Myocyte (in vitro differentiated cells): ENCODE data around the gene MAT1A. TPM values are rescaled to one million over a fixed set of nuclear protein-coding genes. Genes with fewer than 3 reads are reported as not detected.
"Not testable (repeated sequence)": the region's sequence is repeated elsewhere in the genome, so short reads cannot be mapped to it uniquely, and the experiment has no call there.

Source experiments
- DNase-seq: peaks from one replicate; pipeline ENCODE4 v3.0.0-alpha.2; 2012; ENCODE audit warnings: low read depth
- polyA plus RNA-seq: library from polyadenylated mRNA; unstranded; fragments of >200 nt; gene quantifications from one replicate; pipeline ENCODE4 v1.2.1, GENCODE V29; 2012; ENCODE audit warnings: missing spikeins
- total RNA-seq: library from RNA; depleted of rRNA; stranded (reverse); fragments of >200 nt; gene quantifications from 2 replicates; pipeline ENCODE4 v1.2.3, GENCODE V29; 2014

Gene MAT1A
- total RNA-seq: 0.11 TPM in 1 of 2 replicates, not detected in the other
- polyA plus RNA-seq: 0.06 TPM

DNA sequence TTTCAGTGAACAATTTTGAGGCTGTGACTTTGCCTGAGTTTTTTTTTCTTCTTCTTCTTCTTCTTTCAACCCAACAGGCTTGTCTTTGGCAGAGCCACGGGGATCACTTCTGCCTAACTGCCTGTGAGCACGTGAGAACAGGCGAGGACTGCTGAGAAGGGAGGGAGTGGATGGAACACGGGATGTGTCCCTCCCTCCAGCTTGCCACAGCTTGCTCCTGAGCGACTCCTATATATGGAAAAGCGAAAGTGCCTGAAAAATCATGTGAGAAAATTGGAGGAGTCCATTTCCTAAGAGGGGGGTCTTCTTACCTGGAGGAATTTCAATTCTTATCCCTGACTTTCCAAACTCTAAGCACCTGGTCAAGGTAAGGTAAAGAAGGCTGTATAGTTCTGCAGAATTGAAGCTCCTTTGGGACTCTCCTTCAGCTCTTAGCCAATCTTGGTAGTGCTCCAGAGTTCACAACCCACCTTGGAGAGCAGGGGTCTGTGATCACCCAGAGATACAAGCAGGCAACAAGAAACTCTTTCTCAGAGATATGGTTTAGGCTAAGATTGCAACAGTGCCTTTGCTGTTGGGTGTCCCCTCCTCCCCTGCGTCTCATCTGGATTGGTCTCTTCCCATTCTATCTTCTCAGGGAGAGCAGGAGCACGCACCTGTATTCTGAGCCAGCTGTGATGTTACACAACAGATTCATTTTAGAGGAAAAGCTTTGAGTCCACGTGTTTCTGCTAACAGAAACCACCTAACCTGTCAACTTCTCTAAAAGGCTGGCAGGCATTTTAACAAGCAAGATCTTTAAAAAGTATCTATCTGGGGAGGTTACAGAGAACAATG, at the start of gene MAT1A:
MAT1A (minus strand) TSS at position 208 of the 837 bp plus-strand sequence. CDS start 235 bp downstream, outside the sequence.
- peak; percentile 18 for DNase-seq

DNA sequence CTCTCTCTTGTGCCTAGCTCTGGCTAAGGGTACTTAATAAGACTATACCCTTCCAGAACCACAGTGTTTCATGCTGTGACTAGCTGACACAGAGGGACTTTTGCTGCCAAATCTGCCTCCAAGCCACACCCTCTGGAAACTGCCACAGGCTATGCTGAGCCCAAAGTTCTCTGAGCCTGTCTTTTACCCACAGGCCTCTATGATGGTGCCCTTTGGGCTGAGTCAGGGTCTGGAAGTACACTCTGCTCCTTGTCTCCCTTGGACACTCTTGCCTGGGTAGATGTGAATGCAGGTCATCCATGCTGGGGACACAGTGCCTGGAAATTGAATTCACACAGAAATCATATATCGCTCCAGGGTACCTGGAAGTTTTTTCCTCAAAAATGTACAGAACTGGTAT, 44.5 kb upstream of the MAT1A start:
- DNase-seq: no peak

DNA sequence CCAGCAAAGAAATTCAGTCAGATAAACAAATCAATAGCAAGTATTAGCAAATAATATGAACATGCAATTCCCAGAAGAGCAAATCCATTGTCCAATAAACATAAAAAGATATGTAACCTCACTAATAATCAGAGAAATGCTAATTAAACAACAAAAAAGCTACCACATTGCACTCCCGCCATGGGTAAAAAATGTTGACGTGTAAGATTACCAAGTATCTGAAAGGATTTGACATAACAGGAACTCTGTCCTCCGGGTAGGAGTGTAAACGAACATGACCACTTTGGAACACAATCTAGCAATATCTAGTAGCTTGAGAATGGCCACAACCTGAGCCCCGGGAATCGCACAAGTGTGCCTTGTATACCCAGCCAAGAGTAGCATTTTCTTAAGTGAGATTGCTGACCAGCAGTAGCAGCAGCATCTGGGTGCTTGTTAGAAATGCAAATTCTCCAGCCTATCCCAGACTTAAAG, 35.5 kb upstream of the MAT1A start:
- DNase-seq: no peak

DNA sequence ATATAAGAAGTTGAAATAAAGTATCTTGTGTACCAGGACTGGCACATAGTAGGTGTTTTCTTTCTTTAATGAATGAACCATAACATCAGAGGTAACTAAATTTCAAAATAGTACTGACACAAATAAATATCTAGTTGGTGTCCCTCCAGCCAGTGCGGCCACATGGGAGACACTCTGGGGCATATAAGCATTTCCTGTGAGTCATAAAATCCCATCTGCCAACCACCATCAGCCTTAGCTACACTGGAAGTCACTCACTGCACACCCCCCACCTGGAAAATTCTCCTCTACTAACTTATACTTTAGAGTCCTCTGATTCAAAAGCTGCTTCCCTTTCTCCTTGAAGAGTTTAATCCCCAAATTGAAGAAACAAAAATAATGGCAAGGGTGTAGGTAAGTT, 34.6 kb upstream of the MAT1A start:
- DNase-seq: peak; percentile 39

DNA sequence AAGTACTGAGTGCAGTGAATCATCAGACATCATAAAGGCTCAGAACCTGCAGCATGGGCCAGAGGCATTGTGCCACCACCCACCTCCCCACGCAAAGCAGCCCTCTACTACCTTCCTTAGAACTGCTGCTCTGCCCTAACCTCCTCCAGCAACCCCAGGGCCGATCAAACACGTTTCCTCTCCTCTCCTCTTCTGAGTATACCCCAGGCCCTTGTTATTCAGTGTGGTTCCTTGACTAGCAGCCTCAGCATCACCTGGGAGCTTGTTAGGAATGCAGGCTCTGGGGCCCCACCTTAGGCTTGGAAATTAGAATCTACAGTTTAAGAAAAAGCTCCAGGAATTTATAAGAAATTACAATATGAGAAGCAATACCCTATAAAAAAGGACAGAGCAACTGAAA, 33.9 kb upstream of the MAT1A start:
- DNase-seq: no peak

DNA sequence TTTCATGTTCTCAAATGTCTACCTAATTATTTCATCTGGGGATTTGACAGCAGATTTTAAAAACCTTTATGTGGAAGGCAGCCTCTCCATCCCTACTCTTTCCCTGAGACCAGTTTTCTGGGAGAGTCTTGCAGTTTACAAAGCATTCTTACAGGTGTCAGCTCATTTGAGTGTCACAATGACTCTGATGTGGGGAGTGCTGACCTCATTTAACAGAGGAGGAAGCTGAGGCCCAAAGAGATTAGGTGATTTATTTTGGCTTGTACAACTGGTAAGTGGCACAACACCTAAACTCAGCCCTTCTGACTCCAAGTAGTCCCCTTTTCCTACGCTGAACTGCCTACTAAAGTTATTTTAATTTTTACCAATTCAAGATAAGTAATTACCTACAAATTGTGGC, 33.3 kb upstream of the MAT1A start:
- DNase-seq: no peak

DNA sequence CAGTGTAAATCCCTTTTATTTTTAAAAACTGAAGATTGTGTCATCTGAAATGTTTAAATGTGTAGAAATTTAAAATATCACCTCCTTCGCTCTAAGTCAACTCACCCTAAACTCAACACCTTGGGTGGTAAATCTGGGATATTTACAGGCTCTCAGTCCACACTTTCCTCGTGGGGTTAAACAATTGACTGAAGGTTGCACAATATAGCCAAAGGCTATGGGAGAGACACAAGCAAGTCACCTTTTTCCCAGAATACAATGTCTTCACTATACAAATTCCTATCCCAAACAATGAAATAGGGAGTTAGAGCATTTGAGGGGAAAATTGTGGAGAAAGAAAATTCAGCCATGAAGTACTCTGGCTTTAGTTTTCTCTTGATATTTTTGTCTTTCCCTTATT, 32.7 kb upstream of the MAT1A start:
- DNase-seq: no peak

DNA sequence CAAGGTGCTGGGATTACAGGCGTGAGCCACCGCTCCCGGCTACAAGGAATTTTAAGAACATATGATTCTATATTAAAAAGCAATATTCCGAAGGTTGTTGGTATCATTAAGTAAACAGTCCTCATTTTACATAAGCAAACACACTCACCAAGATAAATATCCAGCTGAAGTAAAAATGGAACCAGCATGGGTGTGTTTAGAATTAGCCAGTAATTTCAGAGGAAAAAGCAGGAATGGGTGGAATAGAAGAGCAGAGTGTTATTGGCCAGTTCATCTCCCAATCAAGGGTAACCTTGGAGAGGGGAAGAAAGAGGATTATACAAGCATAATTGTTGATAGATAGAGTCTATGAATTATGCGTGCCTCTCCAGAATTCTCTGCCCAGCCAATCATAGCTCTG, 31.7 kb upstream of the MAT1A start:
- DNase-seq: no peak

DNA sequence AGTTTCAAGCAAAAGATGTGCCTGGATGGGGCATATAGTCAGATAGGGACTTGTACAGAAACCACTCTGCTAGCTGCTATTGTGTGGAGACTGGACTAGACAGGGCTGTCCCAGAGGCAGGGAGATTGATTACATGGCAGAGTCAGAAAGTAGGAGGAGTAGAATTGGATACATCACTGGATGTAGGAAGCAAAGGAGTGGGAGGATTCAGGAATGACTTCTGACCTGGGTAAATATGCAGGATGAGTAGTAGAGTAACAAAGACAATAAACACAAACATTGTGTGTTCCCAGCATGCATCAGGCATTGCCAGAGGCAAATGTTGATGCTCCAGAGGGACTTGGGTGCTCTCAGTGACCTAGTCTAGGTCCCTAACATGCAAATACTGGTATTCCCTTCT, 30.9 kb upstream of the MAT1A start:
- DNase-seq: no peak

DNA sequence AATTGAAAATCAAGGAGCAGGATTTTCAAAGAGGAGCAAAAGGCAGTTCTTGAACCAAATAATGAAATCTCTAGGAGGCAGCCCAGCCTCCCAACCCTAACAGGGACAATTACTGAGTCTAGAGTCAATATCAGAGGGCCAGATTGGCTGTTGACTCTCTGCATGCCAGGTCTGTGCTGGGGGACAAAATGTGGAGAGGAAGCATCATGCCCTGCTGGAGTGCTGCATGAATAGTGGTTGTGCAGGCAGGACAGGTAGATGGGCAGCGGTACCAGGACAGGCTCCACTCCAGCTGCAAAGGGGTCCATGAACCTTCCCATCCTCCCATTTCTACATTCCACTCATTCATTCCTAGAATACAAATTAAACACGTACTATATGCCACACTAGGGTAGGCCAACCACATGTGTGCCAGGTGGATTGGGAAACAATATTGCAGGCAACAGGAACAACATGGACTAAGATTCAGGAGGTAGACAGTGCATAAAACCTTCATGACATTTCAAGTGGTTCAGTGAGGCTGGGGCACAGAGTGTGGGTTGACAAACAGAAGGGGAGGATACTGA, 30.4 kb upstream of the MAT1A start:
- DNase-seq: no peak

DNA sequence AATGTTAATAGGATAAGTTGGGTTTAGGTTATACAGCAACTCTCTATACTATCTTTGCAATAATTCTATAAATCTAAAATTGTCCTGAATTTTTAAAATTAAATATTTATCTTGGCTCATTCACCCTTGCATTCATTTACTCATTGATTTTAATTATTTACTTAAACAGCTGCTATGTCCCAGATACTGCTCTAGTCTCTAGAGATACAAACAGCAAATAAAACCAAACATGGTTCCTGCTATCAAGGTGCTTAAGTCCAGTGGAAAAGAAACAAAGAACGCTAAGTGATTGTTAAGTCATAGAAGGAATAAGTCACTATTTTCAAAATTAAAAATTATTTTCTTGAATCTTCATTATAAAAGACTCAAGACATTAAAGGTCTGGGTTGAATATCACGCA, 29.9 kb upstream of the MAT1A start:
- DNase-seq: no peak

DNA sequence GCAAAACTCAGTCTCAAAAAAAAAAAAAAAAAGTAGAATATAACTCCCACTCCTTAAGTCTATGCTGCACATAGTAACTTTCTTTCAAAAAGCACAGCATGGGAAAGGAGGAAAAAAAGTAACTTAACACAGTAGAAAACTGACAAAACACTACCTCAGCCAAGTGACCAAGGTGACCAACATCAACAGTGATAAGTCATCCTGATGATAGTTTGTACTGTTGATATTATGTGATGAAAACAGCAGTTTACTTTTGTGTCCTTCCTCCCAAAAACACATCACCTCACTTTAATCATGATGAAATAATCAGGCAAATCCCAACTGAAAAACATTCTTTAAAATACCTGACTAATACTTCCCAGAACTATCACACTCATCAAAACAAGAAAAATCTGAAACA, 29.3 kb upstream of the MAT1A start:
- no peak for DNase-seq

DNA sequence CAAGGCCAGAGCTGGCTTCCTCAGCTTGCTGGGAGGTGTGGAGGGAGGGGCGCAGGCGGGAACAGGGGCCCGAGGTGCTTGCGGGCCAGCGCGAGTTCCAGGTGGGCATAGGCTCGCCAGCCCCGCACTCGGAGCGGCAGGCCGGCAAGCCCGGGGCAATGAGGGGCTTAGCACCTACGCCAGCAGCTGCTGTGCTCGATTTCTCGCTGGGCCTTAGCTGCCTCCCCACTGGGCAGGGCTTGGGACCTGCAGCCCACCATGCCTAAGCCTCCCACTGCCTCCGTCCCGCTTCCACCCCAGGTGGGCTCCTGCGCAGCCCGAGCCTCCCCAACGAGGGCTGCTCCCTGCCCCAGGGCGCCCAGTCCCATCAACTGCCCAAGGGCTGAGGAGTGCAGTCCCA, 25.9 kb upstream of the MAT1A start:
- DNase-seq: no peak

DNA sequence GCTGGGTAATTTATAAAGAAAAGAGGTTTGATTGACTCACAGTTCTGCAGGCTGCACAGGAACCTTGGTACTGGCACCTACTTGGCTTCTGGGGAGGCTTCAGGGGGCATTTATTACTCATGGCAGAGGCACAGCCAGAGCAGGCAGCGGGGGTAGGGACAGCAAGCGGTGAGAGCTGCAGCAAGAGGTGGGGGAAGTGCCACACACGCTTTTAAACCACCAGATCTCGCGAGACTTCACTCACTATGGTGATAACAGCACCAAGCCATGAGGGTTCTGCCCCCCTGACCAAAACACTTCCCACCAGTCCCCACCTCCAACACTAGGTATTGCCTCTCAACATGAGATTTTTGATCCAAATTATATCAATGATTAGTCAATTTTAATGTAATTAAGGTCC, 24.1 kb upstream of the MAT1A start:
- no peak for DNase-seq

DNA sequence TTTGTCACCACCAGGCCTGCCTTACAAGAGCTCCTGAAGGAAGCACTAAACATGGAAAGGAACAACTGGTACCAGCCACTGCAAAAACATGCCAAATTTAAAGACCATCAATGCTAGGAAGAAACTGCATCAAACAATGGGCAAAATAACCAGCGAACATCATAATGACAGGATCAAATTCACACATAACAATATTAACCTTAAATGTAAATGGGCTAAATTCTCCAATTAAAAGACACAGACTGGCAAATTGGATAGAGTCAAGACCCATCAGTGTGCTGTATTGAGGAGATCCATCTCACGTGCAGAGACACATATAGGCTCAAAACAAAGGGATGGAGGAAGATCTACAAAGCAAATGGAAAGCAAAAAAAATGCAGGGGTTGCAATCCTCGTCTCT, 16.5 kb upstream of the MAT1A start:
- not testable (repeated sequence) for DNase-seq

DNA sequence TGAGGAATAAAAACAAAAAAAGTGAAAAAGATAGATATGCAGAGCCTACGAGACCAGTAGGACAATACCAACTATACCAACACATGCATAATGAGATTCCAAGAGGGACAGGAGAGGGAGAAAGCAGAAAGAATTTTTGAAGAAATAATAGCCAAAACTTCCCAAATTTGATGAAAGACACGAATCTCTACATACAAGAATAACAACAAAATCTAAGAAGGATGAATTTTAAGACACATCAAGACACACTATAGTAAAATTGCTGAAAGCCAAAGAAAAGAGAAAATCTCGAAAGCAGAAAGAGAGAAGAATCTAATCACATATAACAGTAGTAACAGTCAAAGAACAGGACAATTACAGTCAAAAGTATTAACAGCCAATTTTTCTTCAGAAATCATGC, 7.5 kb upstream of the MAT1A start:
- no peak for DNase-seq

DNA sequence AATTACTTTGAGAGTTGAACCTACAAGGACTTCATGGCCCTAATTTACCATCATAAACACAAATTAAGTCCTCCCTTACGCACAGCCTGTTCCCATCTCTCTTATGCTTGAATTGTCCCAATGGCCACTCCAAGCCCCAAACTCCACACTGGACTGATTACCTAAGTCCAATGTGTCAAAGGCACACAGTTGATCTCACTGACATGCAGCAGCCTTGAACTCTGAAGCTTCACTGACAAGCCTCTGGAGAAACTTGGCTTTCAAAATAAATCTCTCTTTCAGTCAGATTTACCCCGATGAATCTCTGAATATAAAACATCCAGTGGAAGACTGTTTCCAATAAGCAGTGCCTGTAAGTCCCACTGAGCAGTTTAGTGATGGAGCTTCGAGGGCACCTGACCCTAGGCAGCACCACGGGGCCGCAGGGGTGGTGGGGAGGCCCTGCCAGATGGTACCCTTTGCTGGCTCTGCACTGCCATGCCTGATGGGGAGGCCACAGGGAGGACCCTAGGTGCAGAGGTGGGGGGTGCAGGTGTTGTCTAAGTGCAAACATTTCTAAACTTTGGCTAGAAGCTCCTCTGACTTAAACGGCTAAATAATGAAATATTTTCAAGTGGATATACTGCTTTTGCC, 3.3 kb upstream of the MAT1A start:
- no peak for DNase-seq

DNA sequence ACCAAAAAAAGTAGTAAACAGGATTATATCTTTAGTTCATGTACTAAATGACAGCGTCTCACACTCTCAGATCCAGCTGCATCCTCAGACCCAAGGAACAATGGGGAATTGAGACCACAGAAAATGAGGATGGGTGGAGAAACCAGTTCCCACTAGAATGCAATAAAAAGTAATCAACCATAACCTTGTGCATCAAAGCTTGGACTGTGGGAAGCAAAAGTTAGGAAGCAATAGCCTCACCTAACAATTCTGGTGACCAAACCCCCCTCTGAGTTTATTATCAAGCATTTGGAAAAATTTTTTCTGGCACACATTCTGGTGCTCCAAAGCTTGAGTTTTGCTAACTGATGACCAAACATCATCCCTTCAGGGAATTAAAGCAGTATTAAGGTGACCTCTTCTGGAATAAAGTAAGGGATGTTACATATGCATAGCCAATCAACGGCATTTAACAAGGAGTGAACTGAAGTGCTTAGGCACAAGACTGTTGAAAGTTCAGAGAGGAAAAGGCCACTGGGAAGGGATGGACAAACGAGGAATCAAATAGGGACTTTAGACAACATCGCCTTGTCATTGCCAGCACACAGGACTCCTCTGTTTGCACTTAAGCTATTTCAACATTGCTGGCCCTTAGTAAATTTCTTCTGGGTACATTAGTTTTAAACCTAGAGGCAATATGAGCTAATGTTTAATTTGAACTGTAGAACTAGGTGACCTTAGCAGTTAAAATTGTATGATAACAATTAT, 1.2 kb upstream of the MAT1A start:
- no peak for DNase-seq

DNA sequence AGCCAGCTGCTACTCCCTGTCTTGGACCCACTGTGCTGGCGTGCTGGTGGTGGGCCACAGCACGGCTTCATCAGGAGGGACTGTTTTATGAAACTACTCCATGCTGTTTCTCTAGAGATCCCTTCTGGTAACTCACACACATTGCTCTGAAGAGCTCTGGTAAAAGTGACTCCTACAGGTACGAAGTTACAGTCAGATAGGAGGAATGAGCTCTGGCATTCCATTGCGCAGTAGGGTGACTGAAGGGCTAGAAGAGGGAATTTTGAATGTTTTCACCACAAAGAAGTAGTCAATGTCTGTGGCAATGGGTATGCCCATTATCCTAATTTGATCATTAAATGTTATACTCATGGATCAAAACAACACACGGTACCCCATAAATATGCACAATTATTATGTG, 609 bp downstream of the MAT1A start:
- no peak for DNase-seq

DNA sequence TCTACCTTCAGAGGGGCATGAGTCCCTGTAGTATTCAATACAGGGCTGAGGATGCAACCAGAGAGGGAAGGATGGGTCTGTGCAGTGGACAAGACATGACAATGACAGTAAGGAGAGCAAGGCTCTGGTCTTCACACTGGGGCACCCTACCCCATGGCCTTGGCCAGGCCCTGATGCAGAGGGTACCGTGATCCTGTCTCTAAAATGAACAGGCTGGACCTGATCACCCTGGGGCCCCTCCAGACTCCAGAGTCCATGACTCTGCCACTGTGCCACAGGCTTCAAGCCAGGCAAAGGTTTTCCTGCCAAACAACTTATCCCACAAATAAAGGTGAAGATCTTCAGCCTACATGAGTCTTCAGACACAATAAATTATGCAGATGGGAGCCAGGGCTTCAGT, 4.9 kb downstream of the MAT1A start:
- no peak for DNase-seq

DNA sequence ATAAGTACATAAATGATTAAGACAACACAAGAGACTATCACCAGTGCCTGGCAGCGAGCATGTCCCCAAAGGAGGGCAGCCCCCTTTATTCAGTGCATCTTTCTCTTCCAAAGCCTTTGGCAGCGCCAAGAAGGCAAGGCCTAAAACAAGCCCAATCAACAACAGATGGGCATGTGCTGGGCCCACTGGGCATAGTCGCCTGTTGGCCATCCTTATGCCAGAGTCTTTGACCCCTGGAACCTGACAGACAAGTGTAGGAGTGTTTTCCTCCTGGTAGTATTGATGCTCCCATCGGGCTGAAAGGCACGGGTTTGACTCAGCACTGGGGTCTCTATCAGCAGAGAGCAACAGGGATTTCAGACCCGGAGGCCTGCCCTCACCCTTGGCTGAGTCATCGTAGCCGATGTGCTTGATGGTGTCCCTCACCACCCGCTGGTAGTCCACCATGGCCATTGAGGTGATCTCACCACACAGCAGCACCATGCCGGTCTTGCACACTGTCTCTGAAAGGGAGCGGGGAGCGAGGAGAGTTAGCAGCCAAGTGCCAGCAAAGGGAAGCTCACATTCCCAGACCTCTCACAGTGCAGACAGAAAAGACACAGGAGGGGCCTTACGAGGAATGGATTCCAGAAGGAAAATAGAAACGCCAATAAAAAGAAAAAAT, 5.8 kb downstream of the MAT1A start:
- no peak for DNase-seq
